Nephron progenitor cell (in vitro differentiated cells): ENCODE results near the gene DNAJC24.

Source experiments
- DNase-seq: peaks from one replicate; pipeline ENCODE4 v3.0.0; 2021
- H3K27ac Mint-ChIP-seq: 2 replicates; pipeline ENCODE4 v1.8.0; 2021; ENCODE audit warnings: mild to moderate bottlenecking, moderate library complexity, mixed read lengths
- H3K27me3 Mint-ChIP-seq: 2 replicates; pipeline ENCODE4 v1.8.0; 2021; ENCODE audit warnings: mild to moderate bottlenecking, low read depth, mixed read lengths; ENCODE audit not compliant: poor library complexity
- H3K36me3 Mint-ChIP-seq: 2 replicates; pipeline ENCODE4 v1.8.0; 2021; ENCODE audit warnings: low read depth, mixed read lengths
- H3K4me1 Mint-ChIP-seq: 2 replicates; pipeline ENCODE4 v1.8.0; 2021; ENCODE audit warnings: mixed read lengths
- H3K4me3 Mint-ChIP-seq: 2 replicates; pipeline ENCODE4 v1.8.0; 2021; ENCODE audit warnings: mild to moderate bottlenecking, moderate library complexity, mixed read lengths
- H3K9me3 Mint-ChIP-seq: 2 replicates; pipeline ENCODE4 v1.8.0; 2021; ENCODE audit warnings: mild to moderate bottlenecking, moderate library complexity, mixed read lengths
- CTCF ChIP-seq: fragments of 200-600 bp; sonication (generic); IDR thresholded peaks from 2 replicates; pipeline ENCODE4 v1.5.0; 2021; ENCODE audit warnings: antibody characterized with exemption

Gene DNAJC24

GRCh38 chr11:31404614-31405013 lies 35.0 kb downstream of the DNAJC24 start:
- no peak overlapping the region for H3K27ac Mint-ChIP-seq

GRCh38 chr11:31408201-31408600 lies 38.5 kb downstream of the DNAJC24 start:
- H3K9me3 Mint-ChIP-seq = peaks cover 13% of the 10 kb centered on the region
- DNase-seq = no peak
- H3K4me1 Mint-ChIP-seq = no peaks in the 10 kb centered on the region
- H3K27me3 Mint-ChIP-seq = no peaks in the 10 kb centered on the region
- H3K4me3 Mint-ChIP-seq = no peak overlapping the region
- H3K27ac Mint-ChIP-seq = no peak overlapping the region
- peaks cover 23% of the 10 kb centered on the region for H3K36me3 Mint-ChIP-seq
- TF ChIP-seq CTCF = no peak

More at GRCh38 chr11:31404614-31405013, 35.0 kb downstream of the DNAJC24 start:
- no peaks in the 10 kb centered on the region for H3K4me1 Mint-ChIP-seq
- DNase-seq = no peak
- no peak overlapping the region for H3K4me3 Mint-ChIP-seq
- H3K36me3 Mint-ChIP-seq = peaks cover 25% of the 10 kb centered on the region
- peaks cover 3% of the 10 kb centered on the region for H3K27me3 Mint-ChIP-seq
- peaks cover 19% of the 10 kb centered on the region for H3K9me3 Mint-ChIP-seq
- no peak for TF ChIP-seq CTCF

GRCh38 chr11:31412946-31413345 lies 43.3 kb downstream of the DNAJC24 start:
- no peak for DNase-seq
- Mint-ChIP-seq H3K4me3 (no peak overlapping the region), H3K27me3 (peaks cover 3% of the 10 kb centered on the region), H3K4me1 (no peaks in the 10 kb centered on the region), H3K9me3 (peaks cover 13% of the 10 kb centered on the region), H3K36me3 (peaks cover 28% of the 10 kb centered on the region), H3K27ac (no peak overlapping the region)
- TF ChIP-seq CTCF = no peak

GRCh38 chr11:31414338-31414737 lies 44.7 kb downstream of the DNAJC24 start:
- H3K9me3 Mint-ChIP-seq = peaks cover 13% of the 10 kb centered on the region
- DNase-seq = no peak
- peaks cover 28% of the 10 kb centered on the region for H3K36me3 Mint-ChIP-seq
- peaks cover 4% of the 10 kb centered on the region for H3K4me1 Mint-ChIP-seq
- H3K27me3 Mint-ChIP-seq = peaks cover 3% of the 10 kb centered on the region
- no peak for TF ChIP-seq CTCF
- H3K27ac Mint-ChIP-seq = no peak overlapping the region
- no peak overlapping the region for H3K4me3 Mint-ChIP-seq

GRCh38 chr11:31415435-31415834 lies 45.8 kb downstream of the DNAJC24 start:
- peaks cover 14% of the 10 kb centered on the region for H3K4me1 Mint-ChIP-seq
- no peak for DNase-seq
- H3K27ac Mint-ChIP-seq = no peak overlapping the region
- peaks cover 24% of the 10 kb centered on the region for H3K36me3 Mint-ChIP-seq
- H3K9me3 Mint-ChIP-seq = peaks cover 11% of the 10 kb centered on the region
- TF ChIP-seq CTCF = no peak
- no peak overlapping the region for H3K4me3 Mint-ChIP-seq
- H3K27me3 Mint-ChIP-seq = peaks cover 3% of the 10 kb centered on the region

GRCh38 chr11:31417357-31417756 lies 47.7 kb downstream of the DNAJC24 start:
- H3K27ac Mint-ChIP-seq = no peak overlapping the region
- TF ChIP-seq CTCF = no peak
- H3K36me3 Mint-ChIP-seq = peaks cover 10% of the 10 kb centered on the region
- DNase-seq = no peak
- H3K4me1 Mint-ChIP-seq = peaks cover 30% of the 10 kb centered on the region
- H3K9me3 Mint-ChIP-seq = no peaks in the 10 kb centered on the region
- H3K27me3 Mint-ChIP-seq = peaks cover 3% of the 10 kb centered on the region
- no peak overlapping the region for H3K4me3 Mint-ChIP-seq
